ENCODE results near the gene GRID1. TPM values are rescaled to one million over a fixed set of nuclear protein-coding genes. Genes with fewer than 3 reads are reported as not detected.

Gene GRID1
- total RNA-seq, 2 donors from 2014 or later: not detected

DNA sequence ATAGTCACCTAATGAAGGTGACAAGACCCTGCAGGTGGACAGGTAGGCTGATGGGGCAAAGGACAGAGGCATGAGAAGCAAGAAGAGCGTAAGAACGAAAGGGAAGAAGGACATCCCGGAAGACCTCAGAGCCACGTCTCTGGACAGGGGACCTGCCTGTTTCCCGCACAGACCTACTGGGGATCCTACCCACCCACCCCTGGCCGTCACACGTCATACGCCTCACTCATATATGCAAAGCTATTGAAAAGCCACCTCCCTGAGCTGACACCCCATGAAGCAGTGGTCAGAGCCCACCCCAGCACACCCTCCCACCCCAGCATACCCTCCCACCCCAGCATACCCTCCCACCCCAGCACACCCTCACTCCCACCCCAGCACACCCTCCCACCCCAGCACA, 140.6 kb downstream of the GRID1 start:
- Mint-ChIP-seq H3K27ac (no peak overlapping the region), H3K36me3 (no peaks in the 10 kb centered on the region), H3K27me3 (no peaks in the 10 kb centered on the region), H3K4me1 (ENCODE audit: low read depth in 2 of 2) (no peaks in the 10 kb centered on the region), H3K9me3 (no peaks in the 10 kb centered on the region), H3K4me3 (no peak overlapping the region)
- ATAC-seq (no peak), DNase-seq (ENCODE audit: low spot score) (no peak)

DNA sequence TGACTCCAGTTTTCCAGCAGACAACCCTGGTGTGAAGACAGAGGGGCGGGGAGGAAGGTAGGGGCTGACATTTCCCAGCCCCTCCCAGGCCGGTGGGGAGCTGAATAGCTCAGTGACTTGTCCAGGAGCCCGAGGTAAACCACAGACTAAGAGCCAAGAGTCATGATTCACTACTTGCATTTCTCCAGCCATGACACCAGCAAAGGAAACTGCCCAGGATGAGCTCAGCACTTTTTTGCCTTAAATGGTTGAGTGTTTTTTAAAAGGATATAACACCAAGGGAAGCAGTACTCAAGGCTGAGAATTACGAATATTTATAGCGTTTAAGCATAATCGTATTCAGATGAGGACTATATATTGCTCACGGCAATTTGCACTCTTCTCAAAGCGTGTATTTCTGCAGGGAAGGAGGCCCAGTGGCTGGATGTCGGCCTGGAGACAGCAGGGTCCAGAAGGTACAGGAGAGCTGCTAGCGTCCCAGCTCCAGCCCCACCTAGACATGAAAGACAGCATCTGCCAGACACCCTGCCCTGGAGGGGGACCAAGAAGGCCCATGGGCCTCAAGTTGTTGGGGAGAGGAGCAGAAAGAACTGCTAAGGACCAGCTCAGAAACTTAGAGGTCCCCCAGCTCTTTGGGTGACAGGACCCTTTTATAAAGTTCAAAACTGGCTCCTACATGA, 141.4 kb downstream of the GRID1 start:
- H3K9me3 Mint-ChIP-seq: no peaks in the 10 kb centered on the region
- H3K27ac Mint-ChIP-seq: no peak overlapping the region

DNA sequence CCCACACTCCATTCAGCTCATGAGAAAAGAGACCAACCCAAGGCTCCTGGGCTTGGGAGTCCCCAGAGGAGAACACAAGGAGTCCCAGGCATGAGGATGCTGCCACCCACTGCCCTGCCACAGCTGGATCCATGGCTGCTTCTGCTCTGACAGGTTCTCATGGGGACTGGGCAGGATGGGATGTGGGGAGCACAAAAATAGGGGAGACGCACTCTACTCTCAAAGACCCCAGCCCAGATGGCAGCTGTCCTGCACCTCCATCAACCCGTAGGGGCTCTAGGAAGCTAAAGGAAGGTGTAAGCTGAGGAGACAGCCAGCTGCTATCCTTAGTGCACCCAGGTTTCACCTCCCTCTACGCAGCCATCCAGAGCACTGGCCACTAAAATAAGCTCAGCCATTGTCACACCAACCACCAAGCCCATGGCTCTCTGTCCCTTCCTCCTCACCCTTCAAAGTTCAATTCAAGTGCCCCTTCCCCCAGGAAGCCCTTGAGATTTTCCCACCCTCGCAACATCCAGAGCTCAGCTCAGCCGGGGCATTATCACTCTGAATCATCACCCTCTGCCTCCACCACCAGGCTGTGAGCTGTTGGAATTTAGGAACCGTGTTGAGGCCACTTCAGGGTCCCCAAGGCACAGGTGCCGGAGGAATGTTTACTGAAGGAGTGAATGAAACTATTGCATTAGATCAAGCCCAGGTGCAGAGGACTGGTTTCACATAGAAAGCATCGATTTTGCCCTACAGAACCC, 142.1 kb downstream of the GRID1 start:
- ATAC-seq (no peak), DNase-seq (ENCODE audit: low spot score) (no peak)
- Mint-ChIP-seq H3K4me1 (ENCODE audit: low read depth in 2 of 2) (no peaks in the 10 kb centered on the region), H3K27ac (no peak overlapping the region), H3K36me3 (no peaks in the 10 kb centered on the region), H3K27me3 (no peaks in the 10 kb centered on the region), H3K9me3 (no peaks in the 10 kb centered on the region), H3K4me3 (no peak overlapping the region)

More for the DNA sequence above, 141.4 kb downstream of the GRID1 start:
- Mint-ChIP-seq H3K4me1 (ENCODE audit: low read depth in 2 of 2) (no peaks in the 10 kb centered on the region), H3K36me3 (no peaks in the 10 kb centered on the region), H3K4me3 (no peak overlapping the region), H3K27me3 (no peaks in the 10 kb centered on the region)
- no peak for ATAC-seq
- no peak for DNase-seq (ENCODE audit: low spot score)

GRCh38 chr10:86223256-86223655, 143.3 kb downstream of the GRID1 start:
- H3K36me3 Mint-ChIP-seq: no peaks in the 10 kb centered on the region
- DNase-seq (ENCODE audit: low spot score) (no peak), ATAC-seq (no peak)
- no peak overlapping the region for H3K27ac Mint-ChIP-seq
- H3K27me3 Mint-ChIP-seq: no peaks in the 10 kb centered on the region
- no peak overlapping the region for H3K4me3 Mint-ChIP-seq
- no peaks in the 10 kb centered on the region for H3K9me3 Mint-ChIP-seq
- H3K4me1 Mint-ChIP-seq (ENCODE audit: low read depth in 2 of 2): no peaks in the 10 kb centered on the region

GRCh38 chr10:86222687-86223086, 143.9 kb downstream of the GRID1 start:
- no peak for DNase-seq (ENCODE audit: low spot score)
- H3K27ac Mint-ChIP-seq: no peak overlapping the region
- H3K36me3 Mint-ChIP-seq: no peaks in the 10 kb centered on the region
- H3K4me3 Mint-ChIP-seq: no peak overlapping the region
- no peaks in the 10 kb centered on the region for H3K27me3 Mint-ChIP-seq
- ATAC-seq: no peak
- H3K9me3 Mint-ChIP-seq: no peaks in the 10 kb centered on the region
- no peaks in the 10 kb centered on the region for H3K4me1 Mint-ChIP-seq (ENCODE audit: low read depth in 2 of 2)

DNA sequence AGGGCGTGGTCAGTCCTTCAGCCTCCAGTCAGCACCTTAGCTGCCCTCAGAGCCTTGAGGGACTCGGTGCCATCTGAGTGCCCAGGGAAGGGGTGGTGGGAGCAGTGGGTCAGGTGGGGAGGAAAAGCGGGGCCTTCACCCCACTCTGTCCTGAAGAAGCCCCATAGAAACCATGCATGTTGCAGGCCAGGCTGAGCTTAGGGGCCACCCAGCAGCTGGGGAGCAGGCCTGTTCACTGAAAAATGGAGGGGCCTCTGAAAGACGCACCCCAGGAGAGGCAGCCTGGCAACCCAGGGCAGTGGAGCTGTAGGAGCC, 144.3 kb downstream of the GRID1 start:
- no peaks in the 10 kb centered on the region for H3K9me3 Mint-ChIP-seq
- no peak overlapping the region for H3K4me3 Mint-ChIP-seq
- no peak for ATAC-seq
- no peaks in the 10 kb centered on the region for H3K27me3 Mint-ChIP-seq
- no peak for DNase-seq (ENCODE audit: low spot score)
- no peak overlapping the region for H3K27ac Mint-ChIP-seq
- no peaks in the 10 kb centered on the region for H3K36me3 Mint-ChIP-seq
- H3K4me1 Mint-ChIP-seq (ENCODE audit: low read depth in 2 of 2): no peaks in the 10 kb centered on the region

GRCh38 chr10:86221442-86222335, 144.9 kb downstream of the GRID1 start:
- Mint-ChIP-seq H3K9me3 (no peaks in the 10 kb centered on the region), H3K4me1 (ENCODE audit: low read depth in 2 of 2) (no peaks in the 10 kb centered on the region), H3K27me3 (no peaks in the 10 kb centered on the region), H3K4me3 (no peak overlapping the region), H3K27ac (no peak overlapping the region), H3K36me3 (no peaks in the 10 kb centered on the region)
- no peak for ATAC-seq
- no peak for DNase-seq (ENCODE audit: low spot score)

DNA sequence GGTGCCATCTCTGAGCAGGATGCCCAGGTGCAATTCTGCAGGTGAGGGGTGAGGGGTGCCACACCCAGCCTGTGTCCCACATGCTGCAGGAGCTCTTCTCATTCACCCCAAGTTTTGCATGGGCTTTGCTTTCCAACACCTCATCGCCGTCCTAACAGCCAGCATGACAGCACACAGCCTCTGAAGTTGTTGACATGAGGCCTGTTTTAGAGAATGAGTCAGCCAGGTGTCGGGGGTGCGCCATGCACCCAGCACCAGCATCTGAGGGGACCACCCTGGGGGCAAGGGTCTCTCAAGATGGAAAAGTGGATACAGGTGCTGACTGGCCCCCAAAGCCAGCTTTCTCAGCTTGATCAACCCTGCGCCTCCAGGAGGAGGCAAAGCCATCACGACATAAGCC, 146.0 kb downstream of the GRID1 start:
- ATAC-seq (no peak), DNase-seq (ENCODE audit: low spot score) (no peak)
- Mint-ChIP-seq H3K4me1 (ENCODE audit: low read depth in 2 of 2) (no peaks in the 10 kb centered on the region), H3K27ac (no peak overlapping the region), H3K36me3 (no peaks in the 10 kb centered on the region), H3K4me3 (no peak overlapping the region), H3K9me3 (no peaks in the 10 kb centered on the region), H3K27me3 (peaks cover 0 to 6% of the 10 kb centered on the region in 2 donors)

GRCh38 chr10:86219271-86219670, 147.3 kb downstream of the GRID1 start:
- no peaks in the 10 kb centered on the region for H3K9me3 Mint-ChIP-seq
- H3K27ac Mint-ChIP-seq: no peak overlapping the region
- H3K4me3 Mint-ChIP-seq: no peak overlapping the region
- no peaks in the 10 kb centered on the region for H3K36me3 Mint-ChIP-seq
- DNase-seq (ENCODE audit: low spot score) (no peak), ATAC-seq (no peak)
- peaks cover 0 to 7% of the 10 kb centered on the region in 2 donors for H3K27me3 Mint-ChIP-seq
- H3K4me1 Mint-ChIP-seq (ENCODE audit: low read depth in 2 of 2): no peaks in the 10 kb centered on the region

DNA sequence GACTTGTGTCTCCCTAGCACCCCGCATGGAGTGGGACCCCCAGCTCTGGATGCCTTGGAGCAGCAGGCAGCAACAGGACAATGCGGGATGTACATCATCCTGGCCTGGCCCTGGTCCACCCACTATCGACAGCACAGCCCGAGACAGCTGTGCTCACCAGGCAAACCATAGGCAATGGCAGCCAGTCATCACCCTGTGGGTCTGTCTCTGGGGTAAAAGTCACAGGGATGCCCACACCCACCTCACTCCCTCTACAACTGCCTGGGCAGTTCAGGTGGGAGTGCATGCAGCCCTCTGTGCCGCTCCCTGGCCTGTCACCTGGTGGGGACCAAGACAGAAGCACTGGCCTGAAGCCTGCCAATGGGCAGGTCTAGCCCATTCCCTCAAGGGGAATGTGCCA, 147.8 kb downstream of the GRID1 start:
- H3K27ac Mint-ChIP-seq: no peak overlapping the region
- H3K36me3 Mint-ChIP-seq: no peaks in the 10 kb centered on the region
- no peak overlapping the region for H3K4me3 Mint-ChIP-seq
- no peaks in the 10 kb centered on the region for H3K9me3 Mint-ChIP-seq
- no peak for ATAC-seq
- peaks cover 0 to 7% of the 10 kb centered on the region in 2 donors for H3K27me3 Mint-ChIP-seq
- no peaks in the 10 kb centered on the region for H3K4me1 Mint-ChIP-seq (ENCODE audit: low read depth in 2 of 2)
- DNase-seq (ENCODE audit: low spot score): no peak

- no peak overlapping the region for H3K27ac Mint-ChIP-seq
- H3K4me1 Mint-ChIP-seq (ENCODE audit: low read depth in 2 of 2): no peaks in the 10 kb centered on the region
- no peaks in the 10 kb centered on the region for H3K9me3 Mint-ChIP-seq
- DNase-seq (ENCODE audit: low spot score): no peak
- H3K27me3 Mint-ChIP-seq: peaks cover 0 to 7% of the 10 kb centered on the region in 2 donors
- H3K4me3 Mint-ChIP-seq: no peak overlapping the region
- ATAC-seq: no peak
- no peaks in the 10 kb centered on the region for H3K36me3 Mint-ChIP-seq
Measured at GRCh38 chr10:86218160-86218559, 148.4 kb downstream of the GRID1 start.

DNA sequence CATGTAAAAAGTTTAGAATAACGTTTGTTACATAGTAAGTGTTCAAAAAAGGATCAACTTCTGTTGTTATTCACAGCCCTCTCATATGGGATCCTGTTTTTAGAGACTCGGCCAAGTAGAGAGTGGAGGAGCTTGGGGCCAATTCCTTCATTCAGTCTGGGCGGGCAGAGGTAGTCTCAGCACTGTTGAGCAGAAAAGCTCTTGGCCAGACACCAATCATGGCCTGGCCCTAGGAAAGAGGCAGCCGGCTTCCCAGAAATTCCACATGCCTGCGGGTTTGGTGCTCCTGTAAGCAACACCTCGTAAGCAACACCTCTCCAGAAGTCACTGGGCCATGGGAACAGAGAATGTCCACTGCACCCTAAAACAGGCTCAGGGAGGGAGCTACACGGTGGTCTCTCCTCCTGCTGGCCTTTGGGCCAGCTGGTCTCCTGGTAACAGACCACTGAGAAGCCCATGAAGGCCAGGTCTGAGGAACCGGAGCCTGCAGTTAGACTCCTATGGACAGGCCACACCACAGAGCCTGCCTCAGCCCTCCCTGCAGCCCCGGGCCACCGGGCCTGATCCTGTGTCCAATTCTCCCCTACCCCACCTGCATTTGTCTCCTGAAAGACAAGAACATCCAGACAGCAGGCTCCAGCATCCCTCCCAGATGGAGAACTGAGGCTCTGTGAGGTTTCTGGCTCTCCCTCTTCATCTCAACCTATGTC, 149.1 kb downstream of the GRID1 start:
- Mint-ChIP-seq H3K4me3 (no peak overlapping the region), H3K27ac (no peak overlapping the region), H3K36me3 (no peaks in the 10 kb centered on the region), H3K9me3 (no peaks in the 10 kb centered on the region), H3K27me3 (peaks cover 0 to 7% of the 10 kb centered on the region in 2 donors), H3K4me1 (ENCODE audit: low read depth in 2 of 2) (no peaks in the 10 kb centered on the region)
- ATAC-seq (no peak), DNase-seq (ENCODE audit: low spot score) (no peak)

GRCh38 chr10:86216886-86217285, 149.7 kb downstream of the GRID1 start:
- DNase-seq (ENCODE audit: low spot score) (no peak), ATAC-seq (no peak)
- Mint-ChIP-seq H3K4me3 (no peak overlapping the region), H3K4me1 (ENCODE audit: low read depth in 2 of 2) (no peaks in the 10 kb centered on the region), H3K27ac (no peak overlapping the region), H3K36me3 (no peaks in the 10 kb centered on the region), H3K9me3 (no peaks in the 10 kb centered on the region), H3K27me3 (peaks cover 0 to 7% of the 10 kb centered on the region in 2 donors)
